ENCODE measurements around the gene ADAM17.
A peak's percentile ranks its signal among the peaks of the same experiment; 100 is the strongest.

Gene ADAM17

GRCh38 chr2:9471206-9471605 is 84.4 kb downstream of the ADAM17 start:
- no peak for DNase-seq (ENCODE audit: low read depth in 2 of 2)

DNA sequence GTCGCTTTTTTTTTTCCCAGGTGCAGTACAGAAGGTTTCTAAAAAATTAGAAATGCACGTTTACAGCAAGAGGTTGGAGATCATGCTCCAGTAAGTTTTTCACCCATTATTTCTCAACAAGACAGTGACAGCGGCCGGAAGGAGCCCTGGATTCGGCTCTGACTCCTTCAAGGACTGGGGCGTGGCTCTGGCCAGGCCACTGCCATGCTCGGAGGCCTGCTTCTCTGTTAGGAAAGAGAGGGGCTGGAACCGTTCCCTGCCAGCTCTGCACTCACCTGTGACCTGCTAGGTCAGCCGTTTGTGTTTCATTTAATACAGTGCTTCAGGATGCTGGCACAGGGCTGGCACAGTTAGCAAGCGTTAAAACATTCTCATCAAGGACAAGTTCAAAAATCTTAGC is 87.9 kb downstream of the ADAM17 start:
- DNase-seq (ENCODE audit: low read depth in 2 of 2) = no peak

DNA sequence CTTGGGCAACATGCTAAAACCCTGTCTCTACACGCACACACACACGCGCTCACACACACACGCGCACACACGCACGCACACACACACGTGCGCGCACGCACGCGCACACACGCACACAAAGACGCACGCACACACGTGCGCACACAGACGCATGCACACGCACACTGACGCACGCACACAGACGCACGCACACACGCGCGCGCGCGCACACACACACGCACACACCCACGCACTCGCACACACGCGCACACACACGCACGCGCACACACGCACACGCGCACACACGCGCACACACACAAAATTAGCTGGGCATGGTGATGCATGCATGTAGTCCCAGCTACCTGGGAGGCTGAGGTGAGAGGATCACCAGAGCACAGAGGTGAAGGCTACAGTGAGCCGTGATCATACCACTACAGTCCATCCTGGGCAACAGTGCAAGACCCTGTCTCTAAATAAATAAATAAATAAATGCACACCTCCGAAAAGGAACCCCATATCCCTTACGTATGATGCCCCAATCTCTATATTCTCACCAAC is 89.4 kb downstream of the ADAM17 start:
- no peak for DNase-seq (ENCODE audit: low read depth in 2 of 2)

DNA sequence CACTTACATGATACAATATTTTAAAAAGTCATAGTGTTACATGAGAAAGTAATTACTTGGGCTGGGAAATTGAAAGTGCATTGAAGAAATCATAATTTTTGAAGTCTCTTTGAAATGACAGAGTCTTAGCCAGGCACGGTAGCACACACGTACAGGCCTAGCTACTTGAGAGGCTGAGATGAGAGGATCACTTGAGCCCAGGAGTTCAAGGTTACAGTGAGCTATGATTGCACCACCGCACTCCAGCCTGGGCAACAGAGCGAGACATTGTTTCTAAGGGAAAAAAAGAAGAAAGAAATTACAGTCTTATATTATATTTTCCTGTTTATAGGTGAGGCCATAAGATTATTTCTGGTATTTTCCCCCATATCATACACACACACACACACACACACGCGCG is 90.5 kb downstream of the ADAM17 start:
- no peak for DNase-seq (ENCODE audit: low read depth in 2 of 2)

DNA sequence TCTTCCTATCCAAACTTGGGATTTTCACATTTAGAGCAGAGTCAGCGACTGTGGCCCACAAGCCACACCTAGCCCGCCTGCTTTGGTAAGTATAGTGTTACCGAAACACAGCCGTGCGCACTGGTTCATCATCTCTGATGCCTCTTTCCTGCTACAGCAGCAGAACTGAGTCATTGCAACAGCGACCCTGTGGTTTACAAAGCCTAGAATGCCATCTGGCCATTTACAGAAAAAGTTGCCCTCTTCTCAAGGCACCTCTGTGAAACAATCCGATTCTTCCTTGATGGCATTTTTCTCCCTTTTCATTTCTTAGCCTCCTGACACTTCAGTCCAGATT is 92.0 kb downstream of the ADAM17 start:
- DNase-seq (ENCODE audit: low read depth in 2 of 2) = peak in 1 of 2 donors; percentile 17

- DNase-seq (ENCODE audit: low read depth in 2 of 2) = no peak
These were observed 92.5 kb downstream of the ADAM17 start for GRCh38 chr2:9462886-9463697.

DNA sequence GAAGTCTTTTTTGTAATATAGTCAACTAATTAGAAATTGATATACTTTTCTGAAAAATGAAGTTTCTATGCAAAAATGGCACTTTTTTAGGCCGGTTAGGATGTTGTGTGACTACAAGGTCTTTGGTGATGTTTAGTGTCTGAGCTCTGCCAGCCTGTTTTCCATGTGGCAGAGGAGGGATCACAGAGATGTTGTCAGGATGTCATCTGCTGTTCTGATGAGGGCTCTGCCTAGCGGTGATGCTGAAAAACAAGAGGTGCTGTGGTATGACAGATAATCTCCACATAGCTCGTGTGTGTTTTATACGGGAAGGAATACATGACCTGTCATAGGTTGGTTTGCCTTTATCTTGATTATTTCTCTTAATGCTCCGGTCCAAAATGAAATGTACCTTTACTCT is 93.3 kb downstream of the ADAM17 start:
- DNase-seq (ENCODE audit: low read depth in 2 of 2) = no peak

DNA sequence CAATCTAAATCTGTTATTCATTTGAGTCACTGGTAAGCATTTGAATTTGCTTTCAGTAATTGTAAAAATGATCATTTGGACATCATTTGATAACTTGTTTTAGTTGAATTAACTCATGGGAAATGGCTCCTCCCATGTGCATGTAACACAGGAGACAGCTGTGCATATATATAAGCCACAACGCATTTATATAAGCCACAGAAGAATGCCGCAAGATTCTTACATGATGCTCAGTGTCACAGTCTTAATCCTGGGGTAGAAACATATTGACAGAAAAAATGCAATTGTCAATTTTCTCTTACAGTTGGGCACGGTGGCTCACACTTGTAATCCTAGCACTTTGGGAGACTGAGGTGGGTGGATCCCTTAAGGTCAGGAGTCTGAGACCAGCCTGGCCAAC is 94.6 kb downstream of the ADAM17 start:
- DNase-seq (ENCODE audit: low read depth in 2 of 2) = no peak

DNA sequence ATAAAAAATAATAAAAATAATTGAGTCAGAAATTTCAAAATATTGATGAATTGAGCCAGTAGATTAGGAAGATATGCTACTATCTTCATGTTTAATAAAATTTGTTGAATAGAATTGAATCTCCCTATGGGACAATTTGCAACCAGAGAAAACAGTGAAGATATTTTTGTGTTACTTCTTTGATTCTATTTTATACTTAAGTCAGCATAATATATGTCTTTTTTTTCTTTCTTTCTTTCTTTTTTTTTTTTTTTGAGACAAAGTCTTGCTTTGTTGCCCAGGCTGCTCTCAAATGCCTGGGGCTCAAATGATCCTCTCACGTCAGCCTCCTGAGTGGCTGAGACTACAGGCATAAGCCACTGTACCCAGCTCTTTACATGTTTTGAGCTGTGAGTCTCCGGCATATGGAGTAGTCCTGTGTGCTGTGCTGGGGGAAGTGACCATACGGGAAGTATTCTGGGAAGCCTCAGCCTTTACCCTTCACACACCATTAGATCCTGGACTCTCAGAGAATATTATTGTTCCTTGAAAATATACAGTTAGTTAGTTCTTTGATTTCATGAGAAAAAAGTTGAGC is 95.1 kb downstream of the ADAM17 start:
- DNase-seq (ENCODE audit: low read depth in 2 of 2) = no peak

- DNase-seq (ENCODE audit: low read depth in 2 of 2) = no peak
These were observed 104.4 kb downstream of the ADAM17 start for GRCh38 chr2:9451231-9451630.

DNA sequence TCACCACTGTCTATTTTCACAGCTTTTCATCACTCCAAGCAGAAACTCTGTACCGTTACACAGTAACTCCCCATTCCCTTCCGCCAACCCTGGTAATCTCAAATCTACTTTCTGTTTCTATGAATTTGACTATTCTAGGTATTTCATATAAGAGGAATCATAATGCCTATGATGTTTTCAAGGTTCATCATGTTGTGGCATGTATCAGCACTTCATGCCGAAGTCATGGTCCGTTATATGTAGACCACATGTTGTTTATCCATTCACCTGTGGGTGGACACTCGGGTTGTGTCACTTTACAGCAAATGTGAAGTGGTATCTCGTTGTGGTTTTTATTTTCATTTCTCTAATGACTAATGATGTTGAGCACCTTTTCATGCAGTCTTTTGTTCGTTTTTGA is 110.5 kb downstream of the ADAM17 start:
- no peak for DNase-seq (ENCODE audit: low read depth in 2 of 2)

DNA sequence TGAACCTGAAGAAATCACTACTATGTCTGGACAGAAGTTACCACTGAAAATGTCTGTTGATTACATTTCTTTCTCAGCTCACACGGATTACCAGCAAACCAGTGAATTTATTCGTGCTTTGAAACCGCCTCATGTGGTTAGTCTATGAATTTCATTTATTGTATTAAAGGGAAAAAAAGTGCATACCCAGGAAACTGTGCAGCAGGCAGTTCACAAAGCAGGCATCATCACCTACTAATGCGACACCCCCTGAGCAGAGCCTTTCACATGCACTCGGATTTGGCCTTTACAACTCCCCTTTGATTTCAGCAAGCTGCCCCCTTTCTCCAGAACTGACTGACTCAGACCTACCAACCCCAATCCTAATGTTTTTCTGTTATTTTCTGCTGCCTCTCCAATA is 112.1 kb downstream of the ADAM17 start:
- DNase-seq (ENCODE audit: low read depth in 2 of 2) = no peak

- no peak for DNase-seq (ENCODE audit: low read depth in 2 of 2)
These were observed 114.1 kb downstream of the ADAM17 start for GRCh38 chr2:9441556-9441955.

DNA sequence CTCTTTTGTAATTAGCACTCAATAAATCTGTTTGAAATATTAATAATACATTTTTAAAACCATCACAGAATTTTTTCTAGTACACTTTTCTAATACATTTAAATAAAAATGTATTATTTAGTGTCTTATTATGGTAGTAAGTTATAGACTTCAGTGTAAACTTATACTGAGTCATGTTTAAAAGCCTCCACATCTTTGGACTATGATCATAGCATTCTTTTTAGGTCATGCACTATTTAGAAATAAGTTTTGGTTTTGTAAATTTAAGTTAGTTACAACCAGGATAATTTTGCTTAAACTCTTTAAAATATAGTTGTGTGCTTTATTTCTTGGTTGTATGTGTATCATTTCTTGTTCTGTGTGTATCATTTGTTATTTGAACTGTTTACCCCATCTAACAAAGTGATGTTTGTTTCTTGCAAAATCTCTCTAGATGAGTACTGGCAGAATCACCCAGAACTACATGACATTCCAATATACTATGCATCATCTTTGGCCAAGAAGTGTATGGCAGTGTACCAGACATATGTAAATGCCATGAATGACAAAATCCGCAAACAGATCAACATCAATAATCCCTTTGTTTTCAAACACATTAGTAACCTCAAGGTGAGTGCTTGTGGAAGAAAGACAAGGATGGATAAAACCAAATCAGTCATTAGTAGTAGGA is 115.4 kb downstream of the ADAM17 start:
- no peak for DNase-seq (ENCODE audit: low read depth in 2 of 2)

GRCh38 chr2:9439536-9439935 is 116.1 kb downstream of the ADAM17 start:
- DNase-seq (ENCODE audit: low read depth in 2 of 2) = no peak
